Heart left ventricle (tissue), 16 donors: ENCODE data around the gene ESYT2. TPM values are rescaled to one million over a fixed set of nuclear protein-coding genes. Genes with fewer than 3 reads are reported as not detected.

Source experiments
- ATAC-seq, 4 donors: fragments of 200-7000 bp; cut with Tn5 transposase; one replicate each; pipeline ENCODE4 v1.9.1; 2020 to 2022; ENCODE audit warnings: moderate library complexity in 4 of 4, mild to moderate bottlenecking in 3 of 4, moderate number of reproducible peaks in 1 of 4
- DNase-seq, 5 donors: peaks; one replicate each; pipeline ENCODE4 v3.0.0-alpha.2; 2020
- H3K27ac ChIP-seq, 12 donors: fragments of 200-600 bp; sonication (generic) in 4 of 12; one replicate each; pipeline versions ENCODE4 v1.5.0 to v1.8.0; 2016 to 2022; ENCODE audit warnings: mild to moderate bottlenecking in 2 of 12
- H3K27me3 ChIP-seq, 9 donors: fragments of 200-600 bp; sonication (generic) in 2 of 9; one replicate each; pipeline versions ENCODE4 v1.5.1 to v1.8.0; 2016 to 2022; ENCODE audit warnings: mild to moderate bottlenecking in 3 of 9
- H3K36me3 ChIP-seq, 9 donors: fragments of 200-600 bp; sonication (generic) in 2 of 9; one replicate each; pipeline versions ENCODE4 v1.5.0 to v1.8.0; 2018 to 2022; ENCODE audit warnings: mild to moderate bottlenecking in 2 of 9
- H3K4me1 ChIP-seq, 12 donors: fragments of 200-600 bp; sonication (generic) in 4 of 12; one replicate each; pipeline versions ENCODE4 v1.5.0 to v1.8.0; 2016 to 2022; ENCODE audit warnings: mild to moderate bottlenecking in 3 of 12
- H3K4me3 ChIP-seq, 12 donors: fragments of 200-600 bp; sonication (generic) in 4 of 12; one replicate each; pipeline versions ENCODE4 v1.5.0 to v1.8.0; 2017 to 2022; ENCODE audit warnings: mild to moderate bottlenecking in 9 of 12, moderate library complexity in 4 of 12
- H3K9me3 ChIP-seq, 12 donors: fragments of 200-600 bp; sonication (generic) in 4 of 12; one replicate each; pipeline versions ENCODE4 v1.5.0 to v1.8.0; 2016 to 2022; ENCODE audit warnings: mild to moderate bottlenecking in 1 of 12
- POLR2A ChIP-seq, 2 donors: fragments of 450-650 bp; IDR thresholded peaks; one replicate each; pipeline ENCODE4 v1.6.1; 2017; ENCODE audit warnings: antibody characterized with exemption in 2 of 2, mild to moderate bottlenecking in 2 of 2, moderate library complexity in 2 of 2
- WGBS, 4 donors: extraction: QIAGEN DNeasy Blood & Tissue Kit in 2 of 4; methylation state at CpG; one replicate each; pipeline versions ENCODE4 v1.1.5 to v1.1.7; 2013 to 2018; 5-methylcytosine and 5-hydroxymethylcytosine counted together
- intact Hi-C, 10 donors: fragments of 100-400 bp; cut with DNase I; formaldehyde crosslinking; loops; one replicate each; pipeline versions ENCODE4 v1.11.1 to v1.14.2; 2022
- polyA plus RNA-seq, 2 donors: library from polyadenylated mRNA; stranded (reverse); fragments of 200-250 nt; gene quantifications; one replicate each; pipeline ENCODE4 v1.2.3, GENCODE V29; 2013
- total RNA-seq, 9 donors: library from RNA; depleted of rRNA in 2 of 9; stranded (reverse); fragments of >200 nt in 2 of 9; fragmentation: NEBNext Ultra II Directional in 3 of 9; extraction: Animal tissue kit (Norgen Biotek cat#: 25700) in 3 of 9; gene quantifications; one replicate each; pipeline versions ENCODE4 v1.1.0 to v1.2.4, GENCODE V29; 2016 to 2023
- TF ChIP-seq, protein P1 (sequence below), 12 donors: fragments of 200-600 bp; sonication (generic) in 4 of 12; IDR thresholded peaks; one replicate each; pipeline versions ENCODE4 v1.5.0 to v1.8.0; 2018 to 2022; ENCODE audit warnings: antibody characterized with exemption in 12 of 12, mild to moderate bottlenecking in 5 of 12
- donor health status: ischemic (EF 13 %, LVEDD 7.1; RV severe dilation, severe dysfunction).
- donor health status: healthy with polysubstance abuse.
- donor health status: DM: no; HTN: yes; CAD: no.
- donor health status: DM: no; HTN: no; CAD: no.
- donor health status: ischemic (EF 25% LVEDD 6.9; RV normal size, moderate dysfunction).
- donor health status: ischemic (EF 25% LVEDD 5.7; RV mildly dilated, moderate dysfunction).
- donor health status: healthy.
- donor health status: DM: yes; HTN: yes; CAD: no.
- donor health status: ischemic (EF 35%, LVEDD 5.7; RV mildly dilated, moderate dysfunction).
- donor health status: nonischemic (EF 11% LVEDD 7.7; RV severe dilation, severe dysfunction).
- donor health status: DM: yes; HTN: yes; CAD: no.
- donor health status: PGD.
- donor health status: ischemic (EF 29% LVEDD 5.4; RV normal size, mild dysfunction).
- donor health status: nonischemic (EF 23%, LVEDD 6.1; RV moderate dilation, normal function).

The ESYT2 gene
- total and polyA plus RNA-seq, 11 donors: 16.2 to 91.8 (median 49.8) TPM

DNA sequence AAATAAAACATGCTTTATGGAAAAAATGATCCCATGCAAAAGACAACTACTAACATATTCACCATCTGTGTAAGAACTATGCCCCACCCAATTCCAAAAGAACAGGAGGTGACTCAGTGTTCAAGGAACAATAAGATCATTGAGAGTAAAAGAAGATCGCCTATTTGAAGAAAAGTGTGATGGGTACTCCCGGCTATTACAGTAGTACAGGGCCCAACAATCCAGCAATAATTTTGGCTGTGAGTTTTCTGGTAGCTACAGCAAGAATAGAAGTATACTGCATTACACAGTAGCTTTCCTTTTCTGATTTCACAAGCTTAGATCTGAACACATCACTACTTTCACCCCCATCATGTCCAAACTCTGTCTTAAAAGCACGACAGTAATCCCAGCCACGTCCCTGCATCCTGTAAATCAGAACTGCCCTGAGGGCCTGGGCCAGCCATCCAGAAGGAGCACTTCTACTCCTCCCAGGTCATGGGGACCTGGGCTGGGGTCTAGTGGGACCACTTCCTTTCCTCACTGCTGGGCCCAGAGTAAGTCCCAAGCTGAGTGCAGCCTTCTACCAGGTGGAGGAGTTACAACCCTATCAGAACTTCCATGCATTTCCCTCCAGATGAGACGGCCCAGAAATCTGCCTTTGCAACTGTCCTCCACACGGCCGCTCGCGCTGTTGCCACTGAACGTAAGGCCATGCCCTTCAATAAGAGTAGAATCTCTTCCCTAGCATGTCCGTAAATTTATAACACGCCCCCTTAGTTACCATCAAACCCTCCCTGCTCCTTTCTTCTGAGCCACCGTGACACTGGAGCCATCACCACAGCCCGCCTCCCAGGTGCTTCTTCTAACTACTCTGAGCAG lies 7.9 kb downstream of the ESYT2 start:
- ATAC-seq (peak; percentile 3 to 53 (median 44)), DNase-seq (no peak)
- intact Hi-C loops: loop anchor here in 1 of 10 donors (10.0 kb wide), 1 partner anchor 117 kb away; the partner anchor contains the start of gene NCAPG2
- Histone ChIP-seq H3K27ac (peak overlapping the region; percentile 84 to 97 (median 89)), H3K9me3 (no peaks in the 10 kb centered on the region), H3K4me3 (peak overlapping the region in 8 of 12 donors; percentile 1 to 25 (median 6)), H3K36me3 (peaks cover 0 to 4% (median 0%) of the 10 kb centered on the region in 9 donors), H3K27me3 (no peaks in the 10 kb centered on the region), H3K4me1 (peaks cover 10 to 97% (median 73%) of the 10 kb centered on the region in 12 donors)
- peak in 1 of 2 donors; percentile 31 for TF ChIP-seq POLR2A (IDR thresholded peaks at IDR 0.05)
- TF ChIP-seq, protein P1, sequence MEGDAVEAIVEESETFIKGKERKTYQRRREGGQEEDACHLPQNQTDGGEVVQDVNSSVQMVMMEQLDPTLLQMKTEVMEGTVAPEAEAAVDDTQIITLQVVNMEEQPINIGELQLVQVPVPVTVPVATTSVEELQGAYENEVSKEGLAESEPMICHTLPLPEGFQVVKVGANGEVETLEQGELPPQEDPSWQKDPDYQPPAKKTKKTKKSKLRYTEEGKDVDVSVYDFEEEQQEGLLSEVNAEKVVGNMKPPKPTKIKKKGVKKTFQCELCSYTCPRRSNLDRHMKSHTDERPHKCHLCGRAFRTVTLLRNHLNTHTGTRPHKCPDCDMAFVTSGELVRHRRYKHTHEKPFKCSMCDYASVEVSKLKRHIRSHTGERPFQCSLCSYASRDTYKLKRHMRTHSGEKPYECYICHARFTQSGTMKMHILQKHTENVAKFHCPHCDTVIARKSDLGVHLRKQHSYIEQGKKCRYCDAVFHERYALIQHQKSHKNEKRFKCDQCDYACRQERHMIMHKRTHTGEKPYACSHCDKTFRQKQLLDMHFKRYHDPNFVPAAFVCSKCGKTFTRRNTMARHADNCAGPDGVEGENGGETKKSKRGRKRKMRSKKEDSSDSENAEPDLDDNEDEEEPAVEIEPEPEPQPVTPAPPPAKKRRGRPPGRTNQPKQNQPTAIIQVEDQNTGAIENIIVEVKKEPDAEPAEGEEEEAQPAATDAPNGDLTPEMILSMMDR (IDR thresholded peaks at IDR 0.05): no peak
- 49 to 59% (median 51%) methylated on average over 14 of the region's 14 CpGs for WGBS, 4 donors

DNA sequence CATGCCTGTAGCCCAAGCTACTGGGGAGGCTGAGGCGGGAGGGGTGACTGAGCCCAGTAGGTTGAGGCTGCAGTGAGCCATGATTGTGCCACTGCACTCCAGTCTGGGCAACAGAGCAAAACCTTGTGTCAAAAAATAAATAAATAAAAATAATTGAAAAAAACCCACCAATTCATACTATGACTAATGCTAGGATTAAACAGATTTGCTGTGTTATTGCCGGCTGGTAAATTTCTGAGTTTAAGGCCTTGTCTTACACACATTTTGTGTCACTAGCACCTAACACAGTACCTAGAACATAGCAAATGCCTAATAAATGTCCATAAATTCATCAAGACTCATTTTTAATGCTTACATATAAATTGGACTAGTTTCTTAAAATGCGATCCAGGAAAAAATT lies 8.7 kb downstream of the ESYT2 start:
- H3K27me3 ChIP-seq: no peaks in the 10 kb centered on the region
- DNase-seq (no peak), ATAC-seq (no peak)
- intact Hi-C loops: loop anchor here in 1 of 10 donors (10.0 kb wide), 1 partner anchor 116 kb away; the partner anchor contains the start of gene NCAPG2
- peaks cover 16 to 98% (median 80%) of the 10 kb centered on the region in 12 donors for H3K4me1 ChIP-seq
- peak overlapping the region in 1 of 12 donors; percentile 1 for H3K4me3 ChIP-seq
- TF ChIP-seq, protein P1 (IDR thresholded peaks at IDR 0.05): no peak
- TF ChIP-seq POLR2A (IDR thresholded peaks at IDR 0.05): no peak
- 81 to 85% (median 82%) methylated on average over 3 of the region's 3 CpGs for WGBS, 4 donors
- H3K36me3 ChIP-seq: no peaks in the 10 kb centered on the region
- no peaks in the 10 kb centered on the region for H3K9me3 ChIP-seq
- peak overlapping the region; percentile 84 to 97 (median 89) for H3K27ac ChIP-seq

DNA sequence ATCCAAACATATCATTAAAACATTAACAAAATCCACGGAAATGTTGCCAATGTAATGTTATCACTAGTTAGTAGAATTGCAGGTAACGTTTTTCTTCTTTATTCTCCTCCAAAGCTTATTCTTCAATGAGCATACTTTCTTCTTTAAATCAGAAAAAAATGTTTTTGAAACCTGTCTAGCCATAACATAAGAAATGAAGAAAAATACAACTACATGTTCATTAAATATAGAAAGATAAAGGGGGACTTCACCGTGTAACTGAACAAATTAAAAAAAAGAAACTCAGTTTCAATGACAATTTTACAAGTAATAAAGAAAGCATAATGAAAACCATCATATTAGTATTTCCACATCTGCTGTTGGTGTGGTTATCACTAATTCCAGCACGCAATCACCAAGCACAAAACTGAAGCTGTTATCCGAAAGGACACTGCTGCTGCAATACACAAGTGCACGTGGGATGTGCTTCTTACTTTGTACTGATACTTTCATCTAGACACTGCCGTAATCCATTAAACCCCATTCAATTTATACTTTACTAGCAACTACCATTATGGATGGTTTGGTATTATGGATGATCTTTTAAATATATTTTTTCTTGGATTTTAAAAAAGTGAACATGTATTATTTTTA lies 9.6 kb downstream of the ESYT2 start:
- H3K4me3 ChIP-seq: peak overlapping the region in 1 of 12 donors; percentile 34
- H3K27me3 ChIP-seq: no peaks in the 10 kb centered on the region
- TF ChIP-seq POLR2A (IDR thresholded peaks at IDR 0.05): no peak
- TF ChIP-seq, protein P1 (IDR thresholded peaks at IDR 0.05): no peak
- H3K9me3 ChIP-seq: no peaks in the 10 kb centered on the region
- H3K27ac ChIP-seq: peak overlapping the region; percentile 86 to 97 (median 90)
- DNase-seq: no peak
- intact Hi-C loops: loop anchor here in 4 of 10 donors (5.0 to 10.0 kb wide), 6 partner anchors 37 to 115 kb away; partner anchors contain the start of genes DYNC2I1 (in 1 of the 4) and NCAPG2 (in 1 of the 4)
- WGBS, 4 donors: 39 to 54% (median 45%) methylated on average over 7 of the region's 7 CpGs
- ATAC-seq: no peak
- H3K4me1 ChIP-seq: peaks cover 17 to 98% (median 85%) of the 10 kb centered on the region in 12 donors
- H3K36me3 ChIP-seq: no peaks in the 10 kb centered on the region
